Spleen (tissue), 11 donors: ENCODE results near the gene ACKR2. TPM values are rescaled to one million over a fixed set of nuclear protein-coding genes. Genes with fewer than 3 reads are reported as not detected.

Experiments
- DNase-seq: peaks from one replicate; pipeline ENCODE4 v3.0.0-alpha.2; 2020
- H3K27ac ChIP-seq, 8 donors: fragments of 200-600 bp; sonication (generic) in 7 of 8; 1 replicate in 4 of 8; 2 replicates in 4 of 8; pipeline versions ENCODE4 v1.5.0 to v1.8.0; 2016 to 2021; ENCODE audit warnings: inconsistent platforms in 4 of 8, mild to moderate bottlenecking in 4 of 8, moderate library complexity in 1 of 8
- H3K27me3 ChIP-seq, 7 donors: fragments of 200-600 bp; sonication (generic) in 6 of 7; replicated peaks in 1 of 7; 1 replicate in 4 of 7; 2 replicates in 3 of 7; pipeline versions ENCODE4 v1.5.0 to v1.8.0; 2016 to 2021; ENCODE audit warnings: inconsistent platforms in 3 of 7, mild to moderate bottlenecking in 1 of 7
- H3K36me3 ChIP-seq, 6 donors: fragments of 200-600 bp; sonication (generic) in 5 of 6; 1 replicate in 4 of 6; 2 replicates in 2 of 6; pipeline versions ENCODE4 v1.5.0 to v1.8.0; 2016 to 2021; ENCODE audit warnings: inconsistent platforms in 2 of 6
- H3K4me1 ChIP-seq, 6 donors: fragments of 200-600 bp; sonication (generic) in 5 of 6; 1 replicate in 3 of 6; 2 replicates in 3 of 6; pipeline versions ENCODE4 v1.5.0 to v1.8.0; 2016 to 2021; ENCODE audit warnings: inconsistent platforms in 3 of 6
- H3K4me3 ChIP-seq, 8 donors: fragments of 200-600 bp; sonication (generic) in 7 of 8; 1 replicate in 4 of 8; 2 replicates in 4 of 8; pipeline versions ENCODE4 v1.5.0 to v1.8.0; 2016 to 2021; ENCODE audit warnings: inconsistent platforms in 4 of 8, mild to moderate bottlenecking in 4 of 8, moderate library complexity in 2 of 8
- H3K9me3 ChIP-seq, 8 donors: fragments of 200-600 bp; sonication (generic) in 7 of 8; 1 replicate in 4 of 8; 2 replicates in 4 of 8; pipeline versions ENCODE4 v1.5.0 to v1.8.0; 2016 to 2021; ENCODE audit warnings: inconsistent platforms in 4 of 8
- CTCF ChIP-seq, 11 experiments: fragments of 200-600 bp in 7 of 11; fragments of 450-650 bp in 4 of 11; sonication (generic) in 4 of 11; IDR thresholded peaks in 8 of 11; conservative IDR thresholded peaks in 3 of 11; 1 replicate in 7 of 11; 2 replicates in 4 of 11; pipeline versions ENCODE4 v1.4.0 to v1.8.0; 2016 to 2021; ENCODE audit warnings: antibody characterized with exemption in 11 of 11, inconsistent platforms in 4 of 11, mild to moderate bottlenecking in 1 of 11
- POLR2A ChIP-seq, 3 donors: fragments of 450-650 bp; IDR thresholded peaks; one replicate each; pipeline ENCODE4 v1.5.1; 2017; ENCODE audit warnings: antibody characterized with exemption in 3 of 3, mild to moderate bottlenecking in 1 of 3
- POLR2AphosphoS5 ChIP-seq, 3 donors: sonication (generic); formaldehyde crosslinking; IDR thresholded peaks; one replicate each; pipeline ENCODE4 v1.5.1; 2017; ENCODE audit warnings: antibody characterized with exemption in 3 of 3
- WGBS, 5 donors: extraction: QIAGEN DNeasy Blood & Tissue Kit in 3 of 5; methylation state at CpG; one replicate each; pipeline versions ENCODE4 v1.1.5 to v1.1.7; 2013 to 2018; 5-methylcytosine and 5-hydroxymethylcytosine counted together
- intact Hi-C: fragments of 100-400 bp; cut with DNase I; formaldehyde crosslinking; loops from one replicate; pipeline ENCODE4 v1.15.0; 2023; ENCODE audit warnings: low total_unique reads
- polyA plus RNA-seq, 3 donors: library from polyadenylated mRNA; stranded (reverse); fragments of 200-250 nt; gene quantifications; one replicate each; pipeline ENCODE4 v1.2.1, GENCODE V29; 2013
- total RNA-seq, 7 donors: library from RNA; depleted of rRNA in 3 of 7; stranded (reverse); fragments of >200 nt in 3 of 7; fragmentation: NEBNext Ultra II Directional in 4 of 7; extraction: Animal tissue kit (Norgen Biotek cat#: 25700) in 4 of 7; gene quantifications; one replicate each; pipeline versions ENCODE4 v1.1.0 to v1.2.1, GENCODE V29; 2016 to 2021
- donor health status: healthy with polysubstance abuse.
- donor health status: DM: no; HTN: no; CAD: no; lungs with moderate emphysema.
- donor health status: DM: no; HTN: no; CAD: no.
- donor health status: Bipolar disorder and iron deficiency.
- donor health status: healthy.
- donor health status: DM: no; HTN: no; CAD: no.
- donor health status: DM: yes; HTN: yes; CAD: no.

Gene ACKR2
- total and polyA plus RNA-seq, 10 donors = 0.17 to 4.4 (median 0.94) TPM

- intact Hi-C loops = no loop called here
- DNase-seq = no peak
- Histone ChIP-seq H3K4me3 (no peak overlapping the region), H3K36me3 (no peaks in the 10 kb centered on the region), H3K4me1 (peaks cover 0 to 12% (median 4%) of the 10 kb centered on the region in 6 donors), H3K9me3 (no peaks in the 10 kb centered on the region), H3K27me3 (no peaks in the 10 kb centered on the region), H3K27ac (no peak overlapping the region)
- TF ChIP-seq POLR2A (IDR thresholded peaks at IDR 0.05) = no peak
- no peak for TF ChIP-seq CTCF (IDR thresholded peaks at IDR 0.05 in 8 of 11, conservative IDR thresholded peaks at IDR 0.05 in 3 of 11)
- TF ChIP-seq POLR2AphosphoS5 (IDR thresholded peaks at IDR 0.05) = no peak
Observed at GRCh38 chr3:42827023-42827422, 17.8 kb downstream of the ACKR2 start.

GRCh38 chr3:42827654-42828053 lies 18.4 kb downstream of the ACKR2 start:
- no peaks in the 10 kb centered on the region for H3K27me3 ChIP-seq
- no peaks in the 10 kb centered on the region for H3K9me3 ChIP-seq
- WGBS, 5 donors = 79 to 92% (median 79%) methylated on average over 4 of the region's 4 CpGs
- intact Hi-C loops = no loop called here
- no peak for DNase-seq
- TF ChIP-seq POLR2AphosphoS5 (IDR thresholded peaks at IDR 0.05) (no peak), CTCF (IDR thresholded peaks at IDR 0.05 in 8 of 11, conservative IDR thresholded peaks at IDR 0.05 in 3 of 11) (no peak), POLR2A (IDR thresholded peaks at IDR 0.05) (no peak)
- no peak overlapping the region for H3K4me3 ChIP-seq
- no peaks in the 10 kb centered on the region for H3K36me3 ChIP-seq
- H3K4me1 ChIP-seq = peaks cover 0 to 12% (median 4%) of the 10 kb centered on the region in 6 donors
- H3K27ac ChIP-seq = no peak overlapping the region

GRCh38 chr3:42829083-42829627 lies 19.9 kb downstream of the ACKR2 start:
- DNase-seq = no peak
- Histone ChIP-seq H3K27ac (no peak overlapping the region), H3K27me3 (no peaks in the 10 kb centered on the region), H3K9me3 (no peaks in the 10 kb centered on the region), H3K36me3 (no peaks in the 10 kb centered on the region), H3K4me3 (no peak overlapping the region), H3K4me1 (peaks cover 0 to 12% (median 4%) of the 10 kb centered on the region in 6 donors)
- 84 to 93% (median 92%) methylated on average over 5 of the region's 5 CpGs for WGBS, 5 donors
- intact Hi-C loops = no loop called here
- no peak for TF ChIP-seq CTCF (IDR thresholded peaks at IDR 0.05 in 8 of 11, conservative IDR thresholded peaks at IDR 0.05 in 3 of 11)
- no peak for TF ChIP-seq POLR2AphosphoS5 (IDR thresholded peaks at IDR 0.05)
- no peak for TF ChIP-seq POLR2A (IDR thresholded peaks at IDR 0.05)

- no peak for DNase-seq
- no peaks in the 10 kb centered on the region for H3K36me3 ChIP-seq
- H3K27ac ChIP-seq = no peak overlapping the region
- intact Hi-C loops = loop anchor here (5.0 kb wide), 1 partner anchor 48 kb away; no protein-coding TSS in a partner anchor
- TF ChIP-seq POLR2A (IDR thresholded peaks at IDR 0.05) (no peak), POLR2AphosphoS5 (IDR thresholded peaks at IDR 0.05) (no peak), CTCF (IDR thresholded peaks at IDR 0.05 in 8 of 11, conservative IDR thresholded peaks at IDR 0.05 in 3 of 11) (no peak)
- no peak overlapping the region for H3K4me3 ChIP-seq
- H3K9me3 ChIP-seq = no peaks in the 10 kb centered on the region
- WGBS, 5 donors = 64 to 78% (median 74%) methylated on average over 5 of the region's 5 CpGs
- H3K27me3 ChIP-seq = no peaks in the 10 kb centered on the region
- H3K4me1 ChIP-seq = peaks cover 0 to 12% (median 4%) of the 10 kb centered on the region in 6 donors
Observed at GRCh38 chr3:42829628-42830436, 20.6 kb downstream of the ACKR2 start.
